H9 (cell line): ENCODE data around the gene GPC6. TPM values are rescaled to one million over a fixed set of nuclear protein-coding genes. Genes with fewer than 3 reads are reported as not detected.

ENCODE experiments used
- DNase-seq: peaks from one replicate; pipeline ENCODE4 v3.0.0-alpha.2; 2017
- H2AFZ ChIP-seq: one replicate; pipeline ENCODE4 v1.6.1; 2013; ENCODE audit warnings: mild to moderate bottlenecking, low read length, control low read depth, moderate library complexity
- H2AK5ac ChIP-seq: 2 replicates; pipeline ENCODE4 v1.6.1; 2013; ENCODE audit warnings: low read length, control low read depth, mixed read lengths; ENCODE audit not compliant: insufficient read length
- H2BK120ac ChIP-seq: one replicate; pipeline ENCODE4 v1.6.1; 2013; ENCODE audit warnings: low read depth, mild to moderate bottlenecking, low read length, control low read depth, inconsistent platforms; ENCODE audit not compliant: poor library complexity, severe bottlenecking
- H2BK12ac ChIP-seq: 2 replicates; pipeline ENCODE4 v1.6.1; 2013; ENCODE audit warnings: low read length, control low read depth, mixed read lengths, low read depth; ENCODE audit not compliant: insufficient read length
- H2BK15ac ChIP-seq: 2 replicates; pipeline ENCODE4 v1.6.1; 2013; ENCODE audit warnings: low read depth, low read length, control low read depth
- H2BK20ac ChIP-seq: one replicate; pipeline ENCODE4 v1.6.1; 2013; ENCODE audit warnings: low read depth, mild to moderate bottlenecking, low read length, control low read depth, inconsistent platforms; ENCODE audit not compliant: poor library complexity, severe bottlenecking
- H2BK5ac ChIP-seq: 2 replicates; pipeline ENCODE4 v1.6.1; 2013; ENCODE audit warnings: low read length, control low read depth, mixed read lengths; ENCODE audit not compliant: insufficient read length
- H3K14ac ChIP-seq: 2 replicates; pipeline ENCODE4 v1.6.1; 2013; ENCODE audit warnings: low read length, control low read depth; ENCODE audit not compliant: insufficient read depth
- H3K18ac ChIP-seq: 2 replicates; pipeline ENCODE4 v1.6.1; 2013; ENCODE audit warnings: low read depth, mild to moderate bottlenecking, mixed read lengths, low read length, control low read depth; ENCODE audit not compliant: insufficient read length
- H3K23ac ChIP-seq: 2 replicates; pipeline ENCODE4 v1.6.1; 2013; ENCODE audit warnings: low read length, control low read depth, mixed read lengths, low read depth; ENCODE audit not compliant: insufficient read length
- H3K23me2 ChIP-seq: 2 replicates; pipeline ENCODE4 v1.6.1; 2013; ENCODE audit warnings: low read depth, mild to moderate bottlenecking, mixed read lengths, low read length, control low read depth; ENCODE audit not compliant: insufficient read length, poor library complexity, severe bottlenecking
- H3K27ac ChIP-seq: 2 replicates; pipeline ENCODE4 v1.5.1; 2013; ENCODE audit warnings: low read length, control low read depth, mixed read lengths, low read depth; ENCODE audit not compliant: insufficient read length
- H3K27me3 ChIP-seq: 2 replicates; pipeline ENCODE4 v1.6.1; 2013; ENCODE audit warnings: low read length, control low read depth, inconsistent platforms; ENCODE audit not compliant: insufficient read depth
- H3K4ac ChIP-seq: 2 replicates; pipeline ENCODE4 v1.6.1; 2013; ENCODE audit warnings: low read depth, mild to moderate bottlenecking, control low read depth, inconsistent platforms, low read length, moderate library complexity
- H3K4me1 ChIP-seq: 2 replicates; pipeline ENCODE4 v1.6.1; 2013; ENCODE audit warnings: low read length, control low read depth, inconsistent platforms; ENCODE audit not compliant: insufficient read depth
- H3K4me2 ChIP-seq: 2 replicates; pipeline ENCODE4 v1.6.1; 2013; ENCODE audit warnings: low read length, control low read depth, mixed read lengths; ENCODE audit not compliant: insufficient read length, insufficient read depth
- H3K56ac ChIP-seq: 2 replicates; pipeline ENCODE4 v1.6.1; 2013; ENCODE audit warnings: low read depth, mild to moderate bottlenecking, mixed read lengths, low read length, control low read depth; ENCODE audit not compliant: insufficient read length
- H3K79me1 ChIP-seq: 2 replicates; pipeline ENCODE4 v1.6.1; 2013; ENCODE audit warnings: low read depth, mild to moderate bottlenecking, moderate library complexity, low read length, control low read depth, inconsistent platforms; ENCODE audit not compliant: insufficient read depth, poor library complexity, severe bottlenecking
- H3K79me2 ChIP-seq: 2 replicates; pipeline ENCODE4 v1.6.1; 2013; ENCODE audit warnings: low read length, control low read depth, inconsistent platforms; ENCODE audit not compliant: insufficient read depth
- H3K9ac ChIP-seq: 2 replicates; pipeline ENCODE4 v1.6.1; 2013; ENCODE audit warnings: low read length, control low read depth, mixed read lengths; ENCODE audit not compliant: insufficient read length; ENCODE audit errors: extremely low read depth
- H3K9me3 ChIP-seq: one replicate; pipeline ENCODE4 v1.6.1; 2013; ENCODE audit warnings: low read depth, low read length, inconsistent platforms; ENCODE audit not compliant: control insufficient read depth
- H3T11ph ChIP-seq: one replicate; pipeline ENCODE4 v1.6.1; 2013; ENCODE audit warnings: mild to moderate bottlenecking, low read length, control low read depth, inconsistent platforms
- H4K20me1 ChIP-seq: one replicate; pipeline ENCODE4 v1.6.1; 2013; ENCODE audit not compliant: control insufficient read depth, insufficient read length, insufficient read depth
- H4K5ac ChIP-seq: 2 replicates; pipeline ENCODE4 v1.6.1; 2013; ENCODE audit warnings: low read depth, mild to moderate bottlenecking, mixed read lengths, low read length, control low read depth; ENCODE audit not compliant: insufficient read length
- H4K8ac ChIP-seq: replicated peaks from 2 replicates; pipeline ENCODE4 v1.6.1; 2013; ENCODE audit warnings: low read length, control low read depth, mixed read lengths, low read depth; ENCODE audit not compliant: insufficient read length
- H4K91ac ChIP-seq: 2 replicates; pipeline ENCODE4 v1.6.1; 2013; ENCODE audit warnings: low read depth, mild to moderate bottlenecking, moderate library complexity, mixed read lengths, low read length, control low read depth; ENCODE audit not compliant: insufficient read length
- H3K27ac Mint-ChIP-seq, 3 experiments: 2 replicates in 2 of 3; 3 replicates in 1 of 3; pipeline ENCODE4 v1.8.0; 2020 to 2021; ENCODE audit warnings: mixed read lengths in 3 of 3, mild to moderate bottlenecking in 1 of 3, moderate library complexity in 1 of 3
- H3K27me3 Mint-ChIP-seq: 2 replicates; pipeline ENCODE4 v1.8.0; 2021; ENCODE audit warnings: low read depth, mild to moderate bottlenecking, moderate library complexity, mixed read lengths
- H3K36me3 Mint-ChIP-seq, 3 experiments: 2 replicates in 2 of 3; 3 replicates in 1 of 3; pipeline ENCODE4 v1.8.0; 2020 to 2021; ENCODE audit warnings: low read depth in 3 of 3, mixed read lengths in 3 of 3; ENCODE audit not compliant: insufficient read depth in 1 of 3
- H3K4me1 Mint-ChIP-seq, 2 experiments: 2 replicates each; pipeline ENCODE4 v1.8.0; 2020; ENCODE audit warnings: mixed read lengths in 2 of 2
- H3K4me3 Mint-ChIP-seq, 2 experiments: 2 replicates in 1 of 2; 3 replicates in 1 of 2; pipeline ENCODE4 v1.8.0; 2020 to 2021; ENCODE audit warnings: mild to moderate bottlenecking in 2 of 2, mixed read lengths in 2 of 2, moderate library complexity in 1 of 2
- H3K9me3 Mint-ChIP-seq, 2 experiments: 2 replicates in 1 of 2; 3 replicates in 1 of 2; pipeline ENCODE4 v1.8.0; 2020; ENCODE audit warnings: mild to moderate bottlenecking in 2 of 2, mixed read lengths in 2 of 2, moderate library complexity in 1 of 2
- total RNA-seq: library from RNA; stranded (reverse); gene quantifications from 2 replicates; pipeline ENCODE4 v1.2.1, GENCODE V29; 2021
- TF ChIP-seq, protein P1 (sequence below): fragments of 200-600 bp; sonication (generic); conservative IDR thresholded peaks from 3 replicates; pipeline ENCODE4 v1.8.0; 2021; ENCODE audit warnings: antibody characterized with exemption, mild to moderate bottlenecking

Gene GPC6
- total RNA-seq, 1 experiment from 2014 or later = 15.6 TPM

DNA sequence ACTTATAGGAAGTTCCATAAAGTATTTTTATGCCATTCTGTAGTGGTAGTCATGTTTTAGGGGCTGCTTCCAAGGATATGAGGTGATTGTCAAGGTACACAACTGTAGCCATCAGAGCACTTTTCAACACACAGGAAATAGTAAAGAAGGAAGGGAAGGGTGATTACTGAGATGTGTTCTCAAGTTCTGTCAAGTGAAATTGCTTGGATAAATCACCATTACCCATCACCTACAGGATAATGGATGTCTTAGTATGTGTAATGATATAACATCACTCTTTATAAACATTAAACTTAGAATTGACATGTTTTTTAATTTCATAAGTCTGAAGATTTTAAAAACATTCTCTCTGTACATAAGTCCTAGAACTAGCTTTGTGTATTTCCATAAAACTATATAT, 765.0 kb downstream of the GPC6 start:
- Histone ChIP-seq H3K4me1 (no peaks in the 10 kb centered on the region; the same call in 1 of the 2 replicates), H3K4ac (no peak overlapping the region), H3K56ac (no peak overlapping the region), H4K8ac (no peak overlapping the region), H3K9me3 (no peaks in the 10 kb centered on the region), H3K79me2 (no peaks in the 10 kb centered on the region), H2AFZ (no peak overlapping the region), H4K91ac (no peak overlapping the region), H3K79me1 (no peaks in the 10 kb centered on the region), H3K4me2 (no peak overlapping the region), H3K14ac (no peak overlapping the region), H3K23ac (no peak overlapping the region), H3K18ac (no peak overlapping the region), H3K27me3 (no peaks in the 10 kb centered on the region), H2BK15ac (no peak overlapping the region), H2AK5ac (no peak overlapping the region), H2BK12ac (no peak overlapping the region), H4K20me1 (no peaks in the 10 kb centered on the region), H3T11ph (no peak overlapping the region), H3K9ac (no peak overlapping the region), H3K23me2 (no peaks in the 10 kb centered on the region), H2BK120ac (no peak overlapping the region), H2BK5ac (no peak overlapping the region), H3K27ac (no peak overlapping the region), H4K5ac (no peak overlapping the region), H2BK20ac (no peak overlapping the region)
- H3K4me3 Mint-ChIP-seq = no peak overlapping the region
- no peak for DNase-seq
- H3K27me3 Mint-ChIP-seq = no peaks in the 10 kb centered on the region
- H3K27ac Mint-ChIP-seq = no peak overlapping the region
- no peaks in the 10 kb centered on the region for H3K9me3 Mint-ChIP-seq
- H3K4me1 Mint-ChIP-seq = peaks cover 4 to 6% of the 10 kb centered on the region in 2 experiments
- no peaks in the 10 kb centered on the region for H3K36me3 Mint-ChIP-seq
- TF ChIP-seq, protein P1, sequence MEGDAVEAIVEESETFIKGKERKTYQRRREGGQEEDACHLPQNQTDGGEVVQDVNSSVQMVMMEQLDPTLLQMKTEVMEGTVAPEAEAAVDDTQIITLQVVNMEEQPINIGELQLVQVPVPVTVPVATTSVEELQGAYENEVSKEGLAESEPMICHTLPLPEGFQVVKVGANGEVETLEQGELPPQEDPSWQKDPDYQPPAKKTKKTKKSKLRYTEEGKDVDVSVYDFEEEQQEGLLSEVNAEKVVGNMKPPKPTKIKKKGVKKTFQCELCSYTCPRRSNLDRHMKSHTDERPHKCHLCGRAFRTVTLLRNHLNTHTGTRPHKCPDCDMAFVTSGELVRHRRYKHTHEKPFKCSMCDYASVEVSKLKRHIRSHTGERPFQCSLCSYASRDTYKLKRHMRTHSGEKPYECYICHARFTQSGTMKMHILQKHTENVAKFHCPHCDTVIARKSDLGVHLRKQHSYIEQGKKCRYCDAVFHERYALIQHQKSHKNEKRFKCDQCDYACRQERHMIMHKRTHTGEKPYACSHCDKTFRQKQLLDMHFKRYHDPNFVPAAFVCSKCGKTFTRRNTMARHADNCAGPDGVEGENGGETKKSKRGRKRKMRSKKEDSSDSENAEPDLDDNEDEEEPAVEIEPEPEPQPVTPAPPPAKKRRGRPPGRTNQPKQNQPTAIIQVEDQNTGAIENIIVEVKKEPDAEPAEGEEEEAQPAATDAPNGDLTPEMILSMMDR = no peak
